CD8-positive, alpha-beta memory T cell (primary cell): ENCODE measurements around the gene NCKAP5. TPM values are rescaled to one million over a fixed set of nuclear protein-coding genes. Genes with fewer than 3 reads are reported as not detected.

Experiments used
- CTCF ChIA-PET: fragments of 350-600 bp; sonication (Branson Sonifier 250); formaldehyde crosslinking; loops from one replicate; lab custom pipeline; 2021; ENCODE audit warnings: antibody characterized with exemption; lab: Charles Lee
- POLR2A ChIA-PET: fragments of 350-600 bp; sonication (Branson Sonifier 250); formaldehyde crosslinking; loops from one replicate; lab custom pipeline; 2021; ENCODE audit warnings: antibody characterized with exemption; lab: Charles Lee
- DNase-seq, 5 donors: peaks; one replicate each; pipeline versions ENCODE4 v3.0.0 to v3.0.0-alpha.2; 2020 to 2022; ENCODE audit warnings: mixed read lengths in 1 of 5
- H3K27ac ChIP-seq: one replicate; pipeline ENCODE4 v1.7.0; 2013; ENCODE audit warnings: low read depth, mild to moderate bottlenecking, low read length, moderate library complexity
- H3K27me3 ChIP-seq: 2 replicates; pipeline ENCODE4 v1.7.0; 2013; ENCODE audit warnings: low read length, mild to moderate bottlenecking; ENCODE audit not compliant: insufficient read depth, poor library complexity, severe bottlenecking
- H3K36me3 ChIP-seq: 2 replicates; pipeline ENCODE4 v1.7.0; 2013; ENCODE audit warnings: mild to moderate bottlenecking, low read length, moderate library complexity; ENCODE audit not compliant: insufficient read depth
- H3K4me1 ChIP-seq: 2 replicates; pipeline ENCODE4 v1.7.0; 2013; ENCODE audit warnings: mild to moderate bottlenecking, low read length, moderate library complexity; ENCODE audit not compliant: insufficient read depth
- H3K4me3 ChIP-seq: 2 replicates; pipeline ENCODE4 v1.7.0; 2013; ENCODE audit warnings: mild to moderate bottlenecking, low read length
- H3K9me3 ChIP-seq: 2 replicates; pipeline ENCODE4 v1.7.0; 2013; ENCODE audit warnings: mild to moderate bottlenecking, low read length
- H3K27ac Mint-ChIP-seq, 8 donors: one replicate each; pipeline ENCODE4 v1.8.0; 2020 to 2021; ENCODE audit warnings: mixed read lengths in 8 of 8, mild to moderate bottlenecking in 6 of 8, inconsistent platforms in 3 of 8, moderate library complexity in 3 of 8
- H3K27me3 Mint-ChIP-seq, 2 donors: one replicate each; pipeline ENCODE4 v1.8.0; 2020 to 2021; ENCODE audit warnings: mixed read lengths in 2 of 2, mild to moderate bottlenecking in 1 of 2, moderate library complexity in 1 of 2
- H3K36me3 Mint-ChIP-seq, 3 donors: one replicate each; pipeline ENCODE4 v1.8.0; 2020 to 2021; ENCODE audit warnings: mixed read lengths in 3 of 3, inconsistent platforms in 1 of 3, mild to moderate bottlenecking in 1 of 3
- H3K4me1 Mint-ChIP-seq, 3 donors: one replicate each; pipeline ENCODE4 v1.8.0; 2020 to 2021; ENCODE audit warnings: mixed read lengths in 3 of 3, inconsistent platforms in 1 of 3, mild to moderate bottlenecking in 1 of 3
- H3K4me3 Mint-ChIP-seq, 7 donors: one replicate each; pipeline ENCODE4 v1.8.0; 2020 to 2021; ENCODE audit warnings: mixed read lengths in 7 of 7, mild to moderate bottlenecking in 6 of 7, moderate library complexity in 4 of 7, inconsistent platforms in 2 of 7
- H3K9me3 Mint-ChIP-seq, 5 donors: one replicate each; pipeline ENCODE4 v1.8.0; 2020 to 2022; ENCODE audit warnings: mixed read lengths in 5 of 5, mild to moderate bottlenecking in 3 of 5, moderate library complexity in 2 of 5, inconsistent platforms in 1 of 5
- polyA plus RNA-seq: library from polyadenylated mRNA; unstranded; fragments of 300-500 nt; fragmentation: Illumina TruSeq; gene quantifications from one replicate; pipeline ENCODE4 v1.2.3, GENCODE V29; 2021
- total RNA-seq, 2 experiments: library from RNA; stranded (reverse); gene quantifications; one replicate each; pipeline ENCODE4 v1.2.3, GENCODE V29; 2021

The NCKAP5 gene
- total and polyA plus RNA-seq, 3 experiments from 2014 or later, result not detected

DNA sequence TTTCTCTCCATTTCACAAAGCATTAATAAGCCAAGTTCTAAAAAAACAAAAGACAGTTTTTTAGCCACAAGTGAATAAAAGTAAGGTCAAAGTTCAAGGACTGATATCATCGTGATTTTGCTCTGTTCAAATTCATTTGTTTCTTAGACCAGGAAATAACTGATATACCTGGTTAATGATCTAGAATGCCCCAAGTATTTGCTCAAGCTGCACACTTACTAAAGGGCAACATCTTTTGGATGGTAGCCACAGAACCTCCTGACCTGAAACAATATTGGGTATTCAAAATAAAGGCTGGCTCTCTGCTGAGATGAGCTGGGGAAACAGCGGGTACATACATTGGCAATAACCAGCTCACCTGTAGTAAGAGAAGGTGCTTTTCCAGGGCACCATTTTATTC lies 583.5 kb downstream of the NCKAP5 start:
- no peak overlapping the region for H3K4me3 Mint-ChIP-seq
- DNase-seq, result no peak
- Histone ChIP-seq H3K36me3 (no peaks in the 10 kb centered on the region), H3K9me3 (no peaks in the 10 kb centered on the region), H3K27me3 (no peaks in the 10 kb centered on the region), H3K4me3 (no peak overlapping the region), H3K4me1 (no peaks in the 10 kb centered on the region), H3K27ac (no peak overlapping the region)
- ChIA-PET CTCF (no interaction called here), POLR2A (no interaction called here)
- no peaks in the 10 kb centered on the region for H3K36me3 Mint-ChIP-seq
- no peak overlapping the region for H3K27ac Mint-ChIP-seq
- H3K9me3 Mint-ChIP-seq, result peaks cover 0 to 7% (median under 1%) of the 10 kb centered on the region in 5 donors
- H3K27me3 Mint-ChIP-seq, result no peaks in the 10 kb centered on the region
- no peaks in the 10 kb centered on the region for H3K4me1 Mint-ChIP-seq

DNA sequence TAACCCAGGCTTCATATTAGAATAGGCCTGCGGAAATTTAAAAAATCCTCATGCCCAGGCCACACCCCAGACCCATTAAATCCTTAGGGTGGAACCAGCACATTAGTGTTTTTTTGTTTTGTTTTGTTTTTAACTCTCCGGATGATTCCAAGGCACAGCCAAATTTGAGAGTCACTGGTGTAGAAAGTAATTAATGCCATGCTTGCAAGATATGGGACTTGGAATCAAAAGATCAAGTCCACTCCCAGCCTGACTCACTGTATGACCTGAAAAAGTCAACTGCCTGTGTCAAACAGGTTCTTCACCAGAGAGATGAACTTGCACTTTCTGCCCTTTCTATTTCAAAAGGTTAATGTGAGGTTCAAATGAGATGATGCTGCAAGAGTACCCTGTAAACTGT lies 588.0 kb downstream of the NCKAP5 start:
- Mint-ChIP-seq H3K27me3 (no peaks in the 10 kb centered on the region), H3K27ac (no peak overlapping the region), H3K4me3 (no peak overlapping the region), H3K9me3 (peaks cover 0 to 12% (median 3%) of the 10 kb centered on the region in 5 donors), H3K36me3 (no peaks in the 10 kb centered on the region), H3K4me1 (no peaks in the 10 kb centered on the region)
- no peaks in the 10 kb centered on the region for H3K36me3 ChIP-seq
- no peak for DNase-seq
- H3K9me3 ChIP-seq, result no peaks in the 10 kb centered on the region
- no peak overlapping the region for H3K4me3 ChIP-seq
- CTCF ChIA-PET, result no interaction called here
- POLR2A ChIA-PET, result no interaction called here
- no peaks in the 10 kb centered on the region for H3K27me3 ChIP-seq
- no peaks in the 10 kb centered on the region for H3K4me1 ChIP-seq
- no peak overlapping the region for H3K27ac ChIP-seq

DNA sequence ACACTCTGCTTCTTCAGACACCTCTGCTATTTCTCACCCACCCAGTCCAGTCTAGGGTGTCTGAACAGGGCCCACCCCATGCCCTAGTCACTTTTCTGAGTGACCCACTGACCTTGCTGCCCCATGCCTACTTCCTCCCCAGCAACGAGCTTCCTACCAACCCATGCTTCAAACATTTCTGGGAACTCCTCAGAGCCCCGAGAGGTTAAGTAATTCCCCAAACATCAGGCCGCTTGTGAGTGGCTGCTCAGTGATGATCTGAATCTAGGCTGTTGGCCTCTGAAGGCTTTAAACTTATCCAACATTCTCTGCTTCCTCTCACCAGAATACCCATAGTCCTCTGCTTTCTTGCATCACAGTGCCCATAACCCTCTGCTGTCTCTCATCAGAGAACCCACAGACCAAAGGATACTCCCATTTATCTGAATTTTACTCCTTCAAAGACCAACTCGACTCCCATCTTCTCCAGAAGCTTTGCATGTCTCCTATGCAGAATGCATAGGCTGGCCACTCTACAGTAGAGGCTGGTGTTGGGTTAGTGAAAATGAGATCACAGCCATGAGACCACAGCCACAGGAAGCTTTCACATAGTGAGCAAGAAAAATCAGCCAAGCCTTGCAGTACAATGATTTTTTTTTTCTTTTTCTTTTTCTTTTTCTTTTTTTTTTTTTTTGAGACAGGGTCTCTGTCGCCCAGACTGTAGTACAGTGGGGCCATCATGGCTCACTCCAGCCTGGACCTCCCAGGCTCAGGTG lies 588.7 kb downstream of the NCKAP5 start:
- Mint-ChIP-seq H3K27ac (no peak overlapping the region), H3K4me1 (no peaks in the 10 kb centered on the region), H3K9me3 (peaks cover 0 to 14% (median 3%) of the 10 kb centered on the region in 5 donors), H3K4me3 (no peak overlapping the region), H3K27me3 (no peaks in the 10 kb centered on the region), H3K36me3 (no peaks in the 10 kb centered on the region)
- H3K27me3 ChIP-seq, result no peaks in the 10 kb centered on the region
- POLR2A ChIA-PET, result no interaction called here
- no peaks in the 10 kb centered on the region for H3K36me3 ChIP-seq
- CTCF ChIA-PET, result no interaction called here
- no peak overlapping the region for H3K4me3 ChIP-seq
- no peak overlapping the region for H3K27ac ChIP-seq
- H3K4me1 ChIP-seq, result no peaks in the 10 kb centered on the region
- H3K9me3 ChIP-seq, result no peaks in the 10 kb centered on the region
- no peak for DNase-seq

DNA sequence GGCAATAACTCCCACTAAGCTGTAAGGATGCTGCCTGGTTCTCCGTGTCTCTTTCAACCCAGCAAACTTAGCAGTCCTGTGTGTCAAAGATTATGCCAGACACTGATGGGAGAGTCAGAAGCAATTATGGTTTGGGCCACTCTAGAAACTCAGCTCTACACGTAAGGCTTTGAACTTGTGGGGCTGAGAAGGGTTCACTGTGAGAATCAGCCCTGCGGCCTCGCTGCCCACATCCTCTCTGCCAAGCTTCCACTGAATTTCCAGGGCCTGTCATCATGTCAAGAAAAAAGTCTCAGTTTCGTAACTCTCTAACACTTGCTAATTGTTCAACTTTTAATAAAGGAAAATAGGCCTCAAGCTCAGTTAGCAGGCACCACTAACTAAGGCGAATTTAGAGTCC lies 589.4 kb downstream of the NCKAP5 start:
- no peak overlapping the region for H3K27ac Mint-ChIP-seq
- no peak overlapping the region for H3K4me3 Mint-ChIP-seq
- Histone ChIP-seq H3K4me3 (no peak overlapping the region), H3K4me1 (no peaks in the 10 kb centered on the region), H3K27me3 (no peaks in the 10 kb centered on the region), H3K9me3 (no peaks in the 10 kb centered on the region), H3K36me3 (no peaks in the 10 kb centered on the region), H3K27ac (no peak overlapping the region)
- no peaks in the 10 kb centered on the region for H3K4me1 Mint-ChIP-seq
- no peaks in the 10 kb centered on the region for H3K27me3 Mint-ChIP-seq
- DNase-seq, result no peak
- CTCF ChIA-PET, result no interaction called here
- POLR2A ChIA-PET, result no interaction called here
- no peaks in the 10 kb centered on the region for H3K36me3 Mint-ChIP-seq
- peaks cover 1 to 14% (median 4%) of the 10 kb centered on the region in 5 donors for H3K9me3 Mint-ChIP-seq

DNA sequence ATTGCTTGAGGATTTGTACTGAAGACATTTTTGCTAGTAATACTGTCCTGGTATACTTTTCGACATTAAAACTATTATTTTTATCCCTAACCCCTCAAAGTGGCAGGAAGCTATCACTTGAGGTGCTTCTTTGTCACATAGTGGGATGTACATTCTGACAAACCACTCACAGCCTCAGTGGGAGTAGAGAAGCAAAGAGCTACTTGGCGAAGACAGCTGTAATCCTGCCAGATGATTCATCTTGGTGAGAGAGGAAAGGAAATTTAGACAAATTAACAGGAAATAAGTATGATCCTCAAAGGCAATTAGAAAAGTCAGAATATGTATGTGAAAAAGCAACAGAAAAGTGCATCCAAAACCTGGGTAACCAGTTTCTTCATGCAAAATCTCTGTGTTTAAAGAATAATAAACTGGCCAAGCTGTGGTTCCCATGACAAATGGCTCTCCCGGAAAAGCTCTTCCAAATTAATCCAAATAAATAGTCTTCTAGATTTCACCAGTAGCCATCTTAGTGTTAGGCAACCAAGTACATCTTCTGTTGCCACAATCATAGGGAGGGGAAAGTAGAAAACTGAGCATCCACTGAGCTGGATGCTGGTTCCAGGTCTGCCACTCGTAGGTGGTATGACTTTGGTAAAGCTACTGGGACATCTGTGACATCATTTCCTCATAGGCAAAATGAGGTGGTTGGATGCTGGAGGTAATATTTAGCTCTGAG lies 590.3 kb downstream of the NCKAP5 start:
- CTCF ChIA-PET, result no interaction called here
- no peak for DNase-seq
- H3K9me3 Mint-ChIP-seq, result peaks cover 1 to 14% (median 4%) of the 10 kb centered on the region in 5 donors
- no peak overlapping the region for H3K4me3 Mint-ChIP-seq
- POLR2A ChIA-PET, result no interaction called here
- Histone ChIP-seq H3K4me1 (no peaks in the 10 kb centered on the region), H3K27ac (no peak overlapping the region), H3K36me3 (no peaks in the 10 kb centered on the region), H3K9me3 (no peaks in the 10 kb centered on the region), H3K27me3 (no peaks in the 10 kb centered on the region), H3K4me3 (no peak overlapping the region)
- no peaks in the 10 kb centered on the region for H3K36me3 Mint-ChIP-seq
- no peak overlapping the region for H3K27ac Mint-ChIP-seq
- H3K4me1 Mint-ChIP-seq, result no peaks in the 10 kb centered on the region
- no peaks in the 10 kb centered on the region for H3K27me3 Mint-ChIP-seq

DNA sequence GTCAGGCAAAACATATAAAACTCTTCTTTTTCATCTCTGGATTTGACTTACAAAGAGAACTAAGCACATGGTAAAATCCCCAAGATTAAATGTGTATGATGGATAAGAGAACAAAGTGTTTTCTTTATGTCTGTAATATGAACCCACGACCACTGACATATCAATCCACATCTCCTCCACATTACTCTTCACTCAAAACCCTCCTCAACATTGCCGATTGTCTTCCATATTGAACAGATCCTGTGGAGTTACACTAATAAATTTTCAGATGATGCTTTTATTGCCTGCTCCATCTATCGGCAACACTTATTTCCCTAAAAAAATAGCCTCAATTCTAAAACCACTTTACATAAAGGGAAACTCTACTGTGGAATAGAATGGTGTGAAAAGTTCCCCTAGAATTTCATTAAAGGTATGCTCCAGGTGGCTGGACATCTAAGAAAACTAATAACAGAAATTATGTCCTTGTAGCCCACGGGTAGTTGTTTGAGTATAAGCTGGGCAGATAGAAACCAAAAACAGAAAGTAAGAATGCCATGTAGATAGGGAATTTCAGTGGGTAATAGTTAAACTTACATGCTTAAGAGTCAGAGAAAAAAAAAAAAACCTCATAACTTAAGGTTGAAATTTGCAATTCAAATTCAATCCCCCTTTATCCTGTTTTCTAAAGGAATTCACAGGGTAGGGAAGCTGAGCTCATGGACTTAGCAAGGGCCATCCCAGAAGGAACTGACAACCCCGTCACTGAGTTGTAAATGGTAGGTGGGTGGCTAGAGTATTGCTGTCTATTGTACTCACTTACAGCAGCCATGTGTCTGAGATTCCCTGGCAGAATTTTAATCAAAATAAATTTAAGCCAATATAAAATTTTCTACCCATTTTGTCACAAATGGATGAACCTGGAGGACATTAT lies 592.8 kb downstream of the NCKAP5 start:
- no peak overlapping the region for H3K27ac ChIP-seq
- H3K27ac Mint-ChIP-seq, result no peak overlapping the region
- ChIA-PET CTCF (no interaction called here), POLR2A (no interaction called here)
- no peak for DNase-seq
- no peak overlapping the region for H3K4me3 Mint-ChIP-seq
- H3K4me3 ChIP-seq, result no peak overlapping the region
- H3K9me3 ChIP-seq, result no peaks in the 10 kb centered on the region
- H3K4me1 ChIP-seq, result no peaks in the 10 kb centered on the region
- H3K4me1 Mint-ChIP-seq, result no peaks in the 10 kb centered on the region
- H3K36me3 ChIP-seq, result no peaks in the 10 kb centered on the region
- no peaks in the 10 kb centered on the region for H3K27me3 ChIP-seq
- H3K36me3 Mint-ChIP-seq, result no peaks in the 10 kb centered on the region
- no peaks in the 10 kb centered on the region for H3K27me3 Mint-ChIP-seq
- H3K9me3 Mint-ChIP-seq, result peaks cover 3 to 11% (median 5%) of the 10 kb centered on the region in 5 donors

DNA sequence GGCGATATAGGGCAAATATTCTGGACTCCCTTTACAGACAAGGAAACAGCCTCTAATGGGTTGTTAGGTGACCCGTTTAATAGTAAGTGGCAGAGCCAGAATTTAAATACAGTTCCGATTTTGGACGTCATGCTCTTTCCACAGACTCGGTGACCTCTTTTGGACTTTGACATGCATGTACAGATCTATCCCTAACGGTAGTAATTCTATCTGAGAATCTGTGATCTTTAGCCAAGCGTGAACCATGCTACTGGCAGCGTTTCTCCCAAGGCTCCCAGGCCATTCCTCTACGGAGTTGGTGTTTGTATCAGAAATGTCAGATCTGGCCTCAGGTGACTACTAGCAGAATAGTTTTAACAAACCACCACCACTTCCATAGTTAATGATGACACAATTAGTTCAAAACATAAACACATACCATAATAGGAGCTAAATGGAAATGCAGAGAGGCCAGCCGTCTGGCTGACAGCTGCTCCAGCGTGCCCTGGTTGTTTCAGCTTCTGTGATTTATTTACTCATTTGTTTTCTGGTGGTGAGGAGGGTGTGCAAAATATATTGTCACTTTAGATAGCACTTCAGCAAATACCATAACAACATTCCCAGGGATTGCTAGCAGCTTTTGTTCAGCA lies 593.7 kb downstream of the NCKAP5 start:
- no peak overlapping the region for H3K4me3 ChIP-seq
- no peaks in the 10 kb centered on the region for H3K4me1 Mint-ChIP-seq
- H3K36me3 Mint-ChIP-seq, result no peaks in the 10 kb centered on the region
- H3K27ac Mint-ChIP-seq, result no peak overlapping the region
- no peak for DNase-seq
- H3K27me3 Mint-ChIP-seq, result no peaks in the 10 kb centered on the region
- ChIA-PET CTCF (no interaction called here), POLR2A (no interaction called here)
- no peak overlapping the region for H3K27ac ChIP-seq
- H3K9me3 ChIP-seq, result no peaks in the 10 kb centered on the region
- H3K9me3 Mint-ChIP-seq, result peaks cover under 1 to 10% (median 6%) of the 10 kb centered on the region in 5 donors
- H3K36me3 ChIP-seq, result no peaks in the 10 kb centered on the region
- no peak overlapping the region for H3K4me3 Mint-ChIP-seq
- no peaks in the 10 kb centered on the region for H3K27me3 ChIP-seq
- no peaks in the 10 kb centered on the region for H3K4me1 ChIP-seq
